Ecto neural progenitor cell (in vitro differentiated cells): ENCODE results near the gene GBX1.

Source experiments
- DNase-seq: peaks from one replicate; pipeline ENCODE4 v3.0.0-alpha.2; 2018; ENCODE audit warnings: low spot score

The GBX1 gene

DNA sequence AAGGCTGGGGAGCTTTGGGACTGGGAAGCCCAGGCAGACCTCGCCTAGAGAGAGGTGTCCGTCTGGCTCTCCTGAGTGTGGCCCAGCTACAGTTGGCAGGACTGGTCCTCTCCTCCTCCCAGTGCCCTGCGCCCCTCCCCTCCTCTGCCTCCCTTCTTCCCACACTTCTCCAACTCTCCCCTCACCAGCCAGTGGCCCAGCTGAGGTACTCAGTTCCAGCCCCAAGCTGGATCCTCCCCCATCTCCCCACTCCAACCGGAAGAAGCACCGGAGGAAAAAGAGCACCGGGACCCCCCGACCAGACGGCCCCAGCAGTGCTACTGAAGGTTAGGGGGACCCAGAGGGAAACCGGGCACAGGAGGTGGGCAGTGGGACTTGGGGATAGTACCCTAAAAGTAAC lies 27.7 kb downstream of the GBX1 start:
- DNase-seq: no peak

GRCh38 chr7:151139071-151139790 lies 28.3 kb downstream of the GBX1 start:
- DNase-seq: no peak

DNA sequence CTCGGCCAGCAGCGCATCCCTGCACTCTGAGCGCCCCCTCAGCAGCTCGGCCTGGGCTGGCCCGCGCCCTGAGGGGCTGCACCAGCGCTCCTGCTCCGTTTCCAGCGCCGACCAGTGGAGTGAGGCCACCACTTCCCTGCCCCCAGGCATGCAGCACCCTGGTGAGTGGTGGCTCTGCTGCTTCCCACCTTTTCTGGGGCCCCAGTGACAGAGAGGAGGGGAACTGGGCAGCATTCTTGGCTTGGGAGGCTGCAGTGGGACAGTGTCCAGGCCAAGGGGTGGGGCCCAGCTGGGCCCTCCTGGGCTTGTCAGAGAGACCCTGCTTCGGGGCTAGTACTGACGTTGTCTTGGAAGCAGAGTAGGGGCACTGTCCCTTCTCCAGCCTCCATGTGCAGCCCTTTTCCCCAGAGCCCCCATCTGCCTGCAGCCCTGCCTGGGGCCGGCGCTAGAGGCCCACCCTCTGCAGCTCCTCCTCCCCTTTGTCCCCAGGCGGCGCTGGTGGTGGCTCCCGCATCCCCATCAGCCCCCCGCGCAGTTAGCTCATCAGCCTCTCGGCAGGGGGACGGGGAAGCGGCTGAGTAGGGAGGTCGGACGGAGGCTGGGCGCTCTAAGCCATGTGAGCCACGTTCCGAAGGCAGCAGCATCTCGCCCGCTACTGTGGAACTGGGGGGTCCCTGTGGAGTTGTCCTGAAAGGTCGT lies 29.2 kb downstream of the GBX1 start:
- DNase-seq: no peak

- DNase-seq: no peak
Measured at GRCh38 chr7:151137791-151138152, 29.7 kb downstream of the GBX1 start.

DNA sequence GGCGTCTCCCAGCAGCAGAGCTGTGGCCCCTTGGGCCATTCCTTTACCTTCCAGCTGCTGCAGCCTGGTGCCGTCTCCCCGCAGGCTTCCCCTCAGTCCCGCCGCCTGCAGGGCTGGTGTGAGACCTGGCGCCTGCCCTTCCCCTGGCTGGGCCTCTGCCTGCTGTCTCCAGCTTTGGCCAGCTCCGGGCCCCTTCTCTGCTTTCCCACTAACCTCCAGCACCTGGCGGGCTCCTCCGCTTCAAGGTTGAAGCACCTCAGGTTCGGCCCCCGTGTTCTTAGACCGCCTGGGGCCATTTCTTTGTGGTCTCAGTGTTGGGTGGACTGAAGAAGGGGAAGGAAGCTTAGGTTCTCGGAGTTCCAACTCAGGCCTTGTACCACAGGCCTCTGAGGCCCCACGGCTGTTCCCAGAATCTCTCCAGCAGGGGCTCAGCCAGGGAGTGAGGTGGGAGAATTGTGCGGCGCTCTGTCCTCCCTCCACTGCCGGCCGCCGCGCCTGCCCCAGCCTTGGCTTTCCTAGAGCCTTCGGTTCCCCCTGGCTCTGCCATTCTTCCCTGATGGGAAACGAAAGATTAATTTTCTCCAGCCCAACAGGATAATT lies 30.3 kb downstream of the GBX1 start:
- DNase-seq: no peak

GRCh38 chr7:151135866-151136843 lies 31.3 kb downstream of the GBX1 start:
- DNase-seq: no peak

GRCh38 chr7:151135525-151135845 lies 32.0 kb downstream of the GBX1 start:
- DNase-seq: no peak

GRCh38 chr7:151134743-151135524 lies 32.6 kb downstream of the GBX1 start:
- DNase-seq: no peak

GRCh38 chr7:151133986-151134742 lies 33.3 kb downstream of the GBX1 start:
- no peak for DNase-seq

GRCh38 chr7:151133266-151133985 lies 34.1 kb downstream of the GBX1 start:
- DNase-seq: no peak

- DNase-seq: no peak
Measured at GRCh38 chr7:151132461-151133205, 34.9 kb downstream of the GBX1 start.

GRCh38 chr7:151131592-151132293 lies 35.8 kb downstream of the GBX1 start:
- DNase-seq: no peak

GRCh38 chr7:151131224-151131591 lies 36.3 kb downstream of the GBX1 start:
- no peak for DNase-seq

- DNase-seq: no peak
Measured at GRCh38 chr7:151130741-151131157, 36.7 kb downstream of the GBX1 start.

GRCh38 chr7:151129960-151130591 lies 37.4 kb downstream of the GBX1 start:
- DNase-seq: no peak

DNA sequence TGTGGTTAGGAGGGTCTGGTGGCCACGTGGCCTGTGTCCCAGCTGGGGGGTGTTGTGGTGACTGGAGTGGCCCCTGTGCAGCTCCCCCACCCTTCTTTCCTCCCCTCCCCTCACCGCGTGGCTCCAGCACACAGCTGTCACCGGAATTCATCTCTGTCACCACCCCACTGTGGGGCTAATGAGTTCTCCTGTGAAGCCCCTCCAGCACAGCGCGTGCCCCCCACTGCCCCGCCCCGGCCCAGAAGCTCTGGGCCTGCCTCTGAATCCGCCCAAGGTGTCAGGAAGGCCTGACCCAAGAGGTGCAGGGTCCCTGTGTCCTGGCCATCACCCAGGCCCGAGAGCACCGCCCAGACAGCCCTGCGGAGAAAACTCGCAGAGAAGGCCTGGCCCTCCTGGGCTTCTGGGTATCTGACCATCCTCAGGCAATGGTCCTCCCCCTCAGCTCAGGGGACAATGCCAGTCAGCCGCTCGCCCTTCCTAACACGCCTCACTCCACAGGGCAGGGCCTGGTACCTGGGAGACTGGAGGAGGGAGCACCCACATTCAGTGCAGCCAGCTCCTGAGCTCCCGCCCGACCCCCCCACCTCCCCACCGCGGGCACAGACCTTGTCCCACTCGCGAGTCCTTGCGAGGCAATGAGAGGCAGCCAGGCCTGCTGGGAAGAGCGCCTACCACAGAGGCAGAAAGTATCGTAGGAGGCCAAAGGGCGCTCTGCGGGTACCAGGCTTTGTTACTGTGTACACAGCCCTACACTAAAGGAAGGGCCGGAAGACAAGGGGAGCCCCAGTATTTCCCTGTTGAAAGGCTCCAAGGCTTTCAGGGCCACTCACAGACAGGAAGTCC lies 38.2 kb downstream of the GBX1 start:
- no peak for DNase-seq

GRCh38 chr7:151128716-151129115 lies 38.8 kb downstream of the GBX1 start:
- DNase-seq: no peak
